Osteoblast (primary cell): ENCODE data around the gene UBA1. TPM values are rescaled to one million over a fixed set of nuclear protein-coding genes. Genes with fewer than 3 reads are reported as not detected.

Experiments used
- DNase-seq: peaks from one replicate; pipeline ENCODE4 v3.0.0; 2011; ENCODE audit warnings: low spot score, mixed read lengths; ENCODE audit not compliant: insufficient read length; ENCODE audit errors: missing footprints
- H2AFZ ChIP-seq: 2 replicates; pipeline ENCODE4 v1.6.0; 2011; ENCODE audit warnings: mild to moderate bottlenecking, low read length
- H3K27ac ChIP-seq: 2 replicates; pipeline ENCODE4 v1.5.1; 2011; ENCODE audit warnings: mild to moderate bottlenecking, low read depth, low read length, moderate library complexity
- H3K27me3 ChIP-seq: 2 replicates; pipeline ENCODE4 v1.6.0; 2012; ENCODE audit warnings: mild to moderate bottlenecking, control low read depth, inconsistent platforms, low read length, moderate library complexity; ENCODE audit not compliant: insufficient read depth
- H3K36me3 ChIP-seq: 2 replicates; pipeline ENCODE4 v1.5.1; 2011; ENCODE audit warnings: mild to moderate bottlenecking, low read length, control low read depth, moderate library complexity; ENCODE audit not compliant: insufficient read depth
- H3K4me1 ChIP-seq: 2 replicates; pipeline ENCODE4 v1.5.1; 2011; ENCODE audit warnings: mild to moderate bottlenecking, low read length, control low read depth, moderate library complexity; ENCODE audit not compliant: insufficient read depth
- H3K4me2 ChIP-seq: 2 replicates; pipeline ENCODE4 v1.6.0; 2011; ENCODE audit warnings: mild to moderate bottlenecking, low read length; ENCODE audit not compliant: insufficient read depth
- H3K4me3 ChIP-seq: fragments of 200-600 bp; sonication (generic); 3 replicates; pipeline ENCODE4 v1.5.1; 2012; ENCODE audit warnings: mild to moderate bottlenecking, low read length, inconsistent platforms; ENCODE audit not compliant: insufficient read depth
- H3K79me2 ChIP-seq: 2 replicates; pipeline ENCODE4 v1.6.0; 2012; ENCODE audit warnings: mild to moderate bottlenecking, low read length, control low read depth, inconsistent platforms; ENCODE audit not compliant: insufficient read depth
- H3K9me3 ChIP-seq: 2 replicates; pipeline ENCODE4 v1.5.1; 2011; ENCODE audit warnings: low read depth, low read length, control low read depth
- H4K20me1 ChIP-seq: 2 replicates; pipeline ENCODE4 v1.6.0; 2012; ENCODE audit warnings: mild to moderate bottlenecking, low read length, control low read depth; ENCODE audit not compliant: insufficient read depth
- total RNA-seq: library from RNA; depleted of rRNA; stranded (reverse); fragments of >200 nt; gene quantifications from 2 replicates; pipeline ENCODE4 v1.2.3, GENCODE V29; 2012
- TF ChIP-seq, protein P1 (sequence below): IDR thresholded peaks from 2 replicates; pipeline ENCODE4 v1.5.1; 2011; ENCODE audit warnings: mild to moderate bottlenecking, low read depth, low read length, moderate library complexity; ENCODE audit errors: extremely low read depth

UBA1 gene
- total RNA-seq, 1 donor, result 142 TPM

DNA sequence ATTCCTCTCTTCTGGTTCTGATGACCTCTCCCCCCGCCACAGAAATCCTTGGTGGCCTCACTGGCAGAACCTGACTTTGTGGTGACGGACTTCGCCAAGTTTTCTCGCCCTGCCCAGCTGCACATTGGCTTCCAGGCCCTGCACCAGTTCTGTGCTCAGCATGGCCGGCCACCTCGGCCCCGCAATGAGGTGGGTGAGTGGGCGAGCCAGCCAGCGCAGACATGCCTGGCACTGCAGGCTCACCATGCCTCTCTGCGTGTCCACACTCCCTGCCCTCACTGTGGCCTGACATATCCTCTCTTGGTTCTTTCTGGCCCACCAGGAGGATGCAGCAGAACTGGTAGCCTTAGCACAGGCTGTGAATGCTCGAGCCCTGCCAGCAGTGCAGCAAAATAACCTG, 8.7 kb downstream of the UBA1 start:
- Histone ChIP-seq H3K79me2 (peaks cover 43% of the 10 kb centered on the region), H2AFZ (no peak overlapping the region)

DNA sequence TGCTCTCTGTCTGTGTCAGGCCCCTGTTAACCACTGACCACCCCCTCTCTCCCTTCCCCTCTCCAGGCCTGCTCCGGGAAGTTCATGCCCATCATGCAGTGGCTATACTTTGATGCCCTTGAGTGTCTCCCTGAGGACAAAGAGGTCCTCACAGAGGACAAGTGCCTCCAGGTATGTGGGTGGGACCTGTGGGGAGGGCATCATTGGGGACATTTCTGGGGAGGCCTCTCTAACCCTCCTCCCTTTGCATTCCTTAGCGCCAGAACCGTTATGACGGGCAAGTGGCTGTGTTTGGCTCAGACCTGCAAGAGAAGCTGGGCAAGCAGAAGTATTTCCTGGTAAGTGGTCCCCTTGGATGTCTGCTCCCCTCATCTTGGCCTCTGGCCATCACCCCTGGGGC, 9.2 kb downstream of the UBA1 start:
- H3K27ac ChIP-seq, result no peak overlapping the region
- H3K27me3 ChIP-seq, result no peaks in the 10 kb centered on the region
- peaks cover 37% of the 10 kb centered on the region for H3K79me2 ChIP-seq
- H3K4me3 ChIP-seq, result no peak overlapping the region
- DNase-seq, result no peak
- TF ChIP-seq, protein P1, sequence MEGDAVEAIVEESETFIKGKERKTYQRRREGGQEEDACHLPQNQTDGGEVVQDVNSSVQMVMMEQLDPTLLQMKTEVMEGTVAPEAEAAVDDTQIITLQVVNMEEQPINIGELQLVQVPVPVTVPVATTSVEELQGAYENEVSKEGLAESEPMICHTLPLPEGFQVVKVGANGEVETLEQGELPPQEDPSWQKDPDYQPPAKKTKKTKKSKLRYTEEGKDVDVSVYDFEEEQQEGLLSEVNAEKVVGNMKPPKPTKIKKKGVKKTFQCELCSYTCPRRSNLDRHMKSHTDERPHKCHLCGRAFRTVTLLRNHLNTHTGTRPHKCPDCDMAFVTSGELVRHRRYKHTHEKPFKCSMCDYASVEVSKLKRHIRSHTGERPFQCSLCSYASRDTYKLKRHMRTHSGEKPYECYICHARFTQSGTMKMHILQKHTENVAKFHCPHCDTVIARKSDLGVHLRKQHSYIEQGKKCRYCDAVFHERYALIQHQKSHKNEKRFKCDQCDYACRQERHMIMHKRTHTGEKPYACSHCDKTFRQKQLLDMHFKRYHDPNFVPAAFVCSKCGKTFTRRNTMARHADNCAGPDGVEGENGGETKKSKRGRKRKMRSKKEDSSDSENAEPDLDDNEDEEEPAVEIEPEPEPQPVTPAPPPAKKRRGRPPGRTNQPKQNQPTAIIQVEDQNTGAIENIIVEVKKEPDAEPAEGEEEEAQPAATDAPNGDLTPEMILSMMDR, result no peak
- H3K4me2 ChIP-seq, result no peak overlapping the region
- no peaks in the 10 kb centered on the region for H3K9me3 ChIP-seq
- H2AFZ ChIP-seq, result no peak overlapping the region
- H3K36me3 ChIP-seq, result peaks cover 93% of the 10 kb centered on the region
- peaks cover 81% of the 10 kb centered on the region for H4K20me1 ChIP-seq
- peaks cover 5% of the 10 kb centered on the region for H3K4me1 ChIP-seq

More for the DNA sequence above, 8.7 kb downstream of the UBA1 start:
- DNase-seq, result peak; percentile 66
- H3K4me3 ChIP-seq, result no peak overlapping the region
- peaks cover 83% of the 10 kb centered on the region for H4K20me1 ChIP-seq
- H3K36me3 ChIP-seq, result peaks cover 89% of the 10 kb centered on the region
- no peaks in the 10 kb centered on the region for H3K27me3 ChIP-seq
- H3K27ac ChIP-seq, result no peak overlapping the region
- TF ChIP-seq, protein P1, result no peak
- peaks cover 10% of the 10 kb centered on the region for H3K4me1 ChIP-seq
- H3K4me2 ChIP-seq, result no peak overlapping the region
- H3K9me3 ChIP-seq, result no peaks in the 10 kb centered on the region

- no peak overlapping the region for H3K4me2 ChIP-seq
- H3K36me3 ChIP-seq, result peaks cover 95% of the 10 kb centered on the region
- H3K27me3 ChIP-seq, result no peaks in the 10 kb centered on the region
- DNase-seq, result peak; percentile 13
- peaks cover 73% of the 10 kb centered on the region for H4K20me1 ChIP-seq
- no peak overlapping the region for H2AFZ ChIP-seq
- H3K27ac ChIP-seq, result no peak overlapping the region
- H3K4me3 ChIP-seq, result no peak overlapping the region
- peaks cover 21% of the 10 kb centered on the region for H3K79me2 ChIP-seq
- TF ChIP-seq, protein P1, result peak; percentile 10
- no peaks in the 10 kb centered on the region for H3K9me3 ChIP-seq
- no peaks in the 10 kb centered on the region for H3K4me1 ChIP-seq
These were observed 11.3 kb downstream of the UBA1 start for GRCh38 chrX:47204970-47205369.

GRCh38 chrX:47206316-47206715, 12.7 kb downstream of the UBA1 start:
- peaks cover 73% of the 10 kb centered on the region for H4K20me1 ChIP-seq
- no peaks in the 10 kb centered on the region for H3K9me3 ChIP-seq
- TF ChIP-seq, protein P1, result no peak
- H3K4me3 ChIP-seq, result no peak overlapping the region
- peaks cover 15% of the 10 kb centered on the region for H3K79me2 ChIP-seq
- no peak overlapping the region for H3K4me2 ChIP-seq
- no peaks in the 10 kb centered on the region for H3K27me3 ChIP-seq
- peak; percentile 48 for DNase-seq
- H3K27ac ChIP-seq, result no peak overlapping the region
- H2AFZ ChIP-seq, result no peak overlapping the region
- H3K36me3 ChIP-seq, result peaks cover 95% of the 10 kb centered on the region
- H3K4me1 ChIP-seq, result no peaks in the 10 kb centered on the region
